A673 (cell line): ENCODE data around the gene STAT6. TPM values are rescaled to one million over a fixed set of nuclear protein-coding genes. Genes with fewer than 3 reads are reported as not detected.

Source experiments
- BruUV-seq: library from RNA; stranded (reverse); fragments of 400-500 nt; replicated peaks from 2 replicates; lab custom pipeline; 2021; lab: Mats Ljungman, UMichigan
- CTCF ChIA-PET: fragments of 300-600 bp; sonication (Branson Sonifier 250); formaldehyde crosslinking; loops from one replicate; lab custom pipeline; 2022; ENCODE audit warnings: antibody characterized with exemption; lab: Charles Lee
- POLR2A ChIA-PET: fragments of 300-600 bp; sonication (Branson Sonifier 250); formaldehyde crosslinking; loops from one replicate; lab custom pipeline; 2022; ENCODE audit warnings: antibody characterized with exemption; ENCODE audit not compliant: low non-redundant PET; lab: Charles Lee
- DNase-seq: peaks from one replicate; pipeline ENCODE4 v3.0.0-alpha.2; 2015; ENCODE audit warnings: low spot score
- H3K27ac ChIP-seq: fragments of 200-600 bp; sonication (generic); 2 replicates; pipeline ENCODE4 v1.5.1; 2016; ENCODE audit warnings: mixed run types, low read depth, mild to moderate bottlenecking, mixed read lengths, antibody characterized with exemption, low read length; ENCODE audit not compliant: poor library complexity, severe bottlenecking
- H3K27me3 ChIP-seq: fragments of 200-600 bp; sonication (generic); replicated peaks from 2 replicates; pipeline ENCODE4 v1.6.1; 2017; ENCODE audit warnings: mixed run types, low read depth, mild to moderate bottlenecking, mixed read lengths, antibody characterized with exemption, low read length; ENCODE audit not compliant: insufficient read depth, poor library complexity
- H3K36me3 ChIP-seq: fragments of 200-600 bp; sonication (generic); 2 replicates; pipeline ENCODE4 v1.6.1; 2016; ENCODE audit warnings: mixed run types, mild to moderate bottlenecking, mixed read lengths, antibody characterized with exemption, low read length; ENCODE audit not compliant: insufficient read depth, poor library complexity, severe bottlenecking
- H3K4me1 ChIP-seq: fragments of 200-600 bp; sonication (generic); 2 replicates; pipeline ENCODE4 v1.6.1; 2017; ENCODE audit warnings: mixed run types, mild to moderate bottlenecking, mixed read lengths, antibody characterized with exemption, low read length; ENCODE audit not compliant: insufficient read depth, poor library complexity, severe bottlenecking
- H3K4me3 ChIP-seq: fragments of 200-600 bp; sonication (generic); 2 replicates; pipeline ENCODE4 v1.5.1; 2016; ENCODE audit warnings: low read depth, mixed run types, mild to moderate bottlenecking, mixed read lengths, low read length; ENCODE audit not compliant: poor library complexity, severe bottlenecking
- H3K9me3 ChIP-seq: fragments of 200-600 bp; sonication (generic); 2 replicates; pipeline ENCODE4 v1.6.1; 2016; ENCODE audit warnings: mixed run types, low read depth, mild to moderate bottlenecking, mixed read lengths, antibody characterized with exemption, low read length; ENCODE audit not compliant: poor library complexity, severe bottlenecking
- CTCF ChIP-seq: fragments of 300-800, 200-600 bp; sonication (generic); conservative IDR thresholded peaks from 2 replicates; pipeline ENCODE4 v1.5.1; 2017; ENCODE audit warnings: low read depth, mild to moderate bottlenecking, antibody characterized with exemption, low read length, moderate library complexity, mixed read lengths
- EZH2 ChIP-seq: fragments of 200-600 bp; sonication (generic); IDR thresholded peaks from 2 replicates; pipeline ENCODE4 v1.6.1; 2017; ENCODE audit warnings: borderline replicate concordance, low read depth, mild to moderate bottlenecking, mixed read lengths, antibody characterized with exemption, low read length; ENCODE audit not compliant: poor library complexity, severe bottlenecking
- intact Hi-C: fragments of 100-400 bp; cut with micrococcal nuclease; formaldehyde crosslinking; loops from one replicate; pipeline ENCODE4 v1.10.0; 2022; ENCODE audit not compliant: unreplicated experiment
- total RNA-seq: library from RNA; stranded (reverse); gene quantifications from 2 replicates; pipeline ENCODE4 v1.2.3, GENCODE V29; 2021

STAT6 gene
- total RNA-seq, 1 experiment from 2014 or later: 111 TPM

- Histone ChIP-seq H3K36me3 (peaks cover 6% of the 10 kb centered on the region), H3K27ac (peak overlapping the region; percentile 100), H3K4me3 (peak overlapping the region; percentile 63), H3K4me1 (peaks cover 26% of the 10 kb centered on the region), H3K27me3 (no peaks in the 10 kb centered on the region), H3K9me3 (no peaks in the 10 kb centered on the region)
- ChIA-PET CTCF (interaction anchor here (1.1 kb wide), 1 partner anchor 26 kb away, joined by 4 read pairs; the partner anchor contains the start of gene STAT6), POLR2A (no interaction called here)
- peak; percentile 83 for DNase-seq
- TF ChIP-seq CTCF: no peak
- TF ChIP-seq EZH2: no peak
- TSS peak; percentile 63 for BruUV-seq
- intact Hi-C loops: no loop called here
Measured at GRCh38 chr12:57085999-57086492, 25.1 kb downstream of the STAT6 start.

- BruUV-seq: no TSS peak
- Histone ChIP-seq H3K4me1 (peaks cover 13% of the 10 kb centered on the region), H3K9me3 (no peaks in the 10 kb centered on the region), H3K36me3 (peaks cover 8% of the 10 kb centered on the region), H3K27me3 (no peaks in the 10 kb centered on the region), H3K4me3 (no peak overlapping the region), H3K27ac (no peak overlapping the region)
- DNase-seq: no peak
- TF ChIP-seq EZH2: no peak
- no peak for TF ChIP-seq CTCF
- ChIA-PET CTCF (interaction anchor here (1.3 kb wide), 1 partner anchor 11 kb away, joined by 3 read pairs; no protein-coding TSS in a partner anchor), POLR2A (no interaction called here)
- intact Hi-C loops: no loop called here
Measured at GRCh38 chr12:57080855-57081254, 30.3 kb downstream of the STAT6 start.

GRCh38 chr12:57079821-57080220, 31.3 kb downstream of the STAT6 start:
- H3K4me3 ChIP-seq: peak overlapping the region; percentile 33
- no peak for DNase-seq
- no peaks in the 10 kb centered on the region for H3K9me3 ChIP-seq
- ChIA-PET CTCF (interaction anchor here (1.0 to 1.4 kb wide), 3 partner anchors 10 to 32 kb away, joined by 5 to 10 read pairs (median 5); no protein-coding TSS in a partner anchor), POLR2A (interaction anchor here (1.1 kb wide), 1 partner anchor 12 kb away, joined by 3 read pairs; no protein-coding TSS in a partner anchor)
- H3K4me1 ChIP-seq: peaks cover 5% of the 10 kb centered on the region
- no TSS peak for BruUV-seq
- H3K27ac ChIP-seq: peak overlapping the region; percentile 70
- H3K27me3 ChIP-seq: no peaks in the 10 kb centered on the region
- intact Hi-C loops: loop anchor here (1.0 kb wide), 1 partner anchor 7 kb away; no protein-coding TSS in a partner anchor
- H3K36me3 ChIP-seq: peaks cover 8% of the 10 kb centered on the region
- no peak for TF ChIP-seq CTCF
- TF ChIP-seq EZH2: no peak
